HepG2 (cell line): Measurements from ENCODE around the gene ZCRB1. TPM values are rescaled to one million over a fixed set of nuclear protein-coding genes. Genes with fewer than 3 reads are reported as not detected.
A peak's percentile ranks its signal among the peaks of the same experiment; 100 is the strongest.

Source experiments
- ATF7-NPFF ChIP-seq: sonication (generic); formaldehyde crosslinking; IDR thresholded peaks from 2 replicates; pipeline ENCODE4 v1.8.1; 2023; ENCODE audit warnings: mild to moderate bottlenecking, low read depth, missing genetic modification reagents, moderate library complexity
- MIER2 ChIP-seq: IDR thresholded peaks from 2 replicates; pipeline ENCODE4 v1.6.1; 2016; ENCODE audit warnings: missing biosample characterization, missing genetic modification reagents
- NFIC ChIP-seq: IDR thresholded peaks from 2 replicates; pipeline ENCODE4 v1.6.1; 2012; ENCODE audit warnings: mild to moderate bottlenecking, low read length, inconsistent platforms
- NKX3-1 ChIP-seq: sonication (generic); formaldehyde crosslinking; IDR thresholded peaks from 2 replicates; pipeline ENCODE4 v1.5.0; 2020; ENCODE audit warnings: missing genetic modification reagents
- ZNF225 ChIP-seq: sonication (generic); formaldehyde crosslinking; IDR thresholded peaks from 2 replicates; pipeline ENCODE4 v1.4.0; 2020; ENCODE audit warnings: mild to moderate bottlenecking, missing genetic modification reagents
- ZNF234 ChIP-seq: sonication (generic); formaldehyde crosslinking; conservative IDR thresholded peaks from 2 replicates; pipeline ENCODE4 v1.5.1; 2020; ENCODE audit warnings: mild to moderate bottlenecking, missing genetic modification reagents
- ZNF841 ChIP-seq: sonication (generic); formaldehyde crosslinking; IDR thresholded peaks from 2 replicates; pipeline ENCODE4 v1.8.1; 2023; ENCODE audit warnings: missing genetic modification reagents, borderline replicate concordance
- polyA plus RNA-seq, 8 experiments: library from polyadenylated mRNA; depleted of rRNA in 3 of 8; stranded (reverse) in 7 of 8; unstranded in 1 of 8; fragments of >200 nt; fragmentation: Illumina TruSeq in 4 of 8; extraction: Trizol in 4 of 8; gene quantifications; 2 replicates each; pipeline versions ENCODE4 v1.2.1 to v1.2.3, GENCODE V29; 2011 to 2016; ENCODE audit warnings: low read depth in 4 of 8, missing spikeins in 1 of 8, mixed read lengths in 1 of 8; ENCODE audit not compliant: insufficient read depth in 1 of 8
- total RNA-seq, 5 experiments: library from RNA; depleted of rRNA; stranded (reverse); fragments of >200 nt; fragmentation: Illumina TruSeq; extraction: Trizol; gene quantifications; 2 replicates each; pipeline ENCODE4 v1.2.3, GENCODE V29; 2016; ENCODE audit warnings: low read depth in 1 of 5
- TF ChIP-seq, protein P1 (sequence below): sonication (generic); formaldehyde crosslinking; IDR thresholded peaks from 2 replicates; pipeline ENCODE4 v1.4.0; 2020; ENCODE audit warnings: missing genetic modification reagents
- TF ChIP-seq, protein P2 (sequence below): sonication (generic); formaldehyde crosslinking; IDR thresholded peaks from 2 replicates; pipeline ENCODE4 v1.5.0; 2020; ENCODE audit warnings: mild to moderate bottlenecking, missing genetic modification reagents, borderline replicate concordance
- TF ChIP-seq, protein P3 (sequence below): sonication (generic); formaldehyde crosslinking; IDR thresholded peaks from 2 replicates; pipeline ENCODE4 v1.5.0; 2020; ENCODE audit warnings: mild to moderate bottlenecking, missing genetic modification reagents
- TF ChIP-seq, protein P4 (sequence below): IDR thresholded peaks from 2 replicates; pipeline ENCODE4 v1.6.1; 2016
- TF ChIP-seq, protein P5 (sequence below): IDR thresholded peaks from 2 replicates; pipeline ENCODE4 v1.6.1; 2018; ENCODE audit warnings: missing genetic modification reagents, mild to moderate bottlenecking, missing compliant biosample characterization

ZCRB1 gene
- total and polyA plus RNA-seq, 2 of the 13 experiments (the other 11 are each of a cell fraction or from before 2014, with no cell fraction given): 43.5 to 49.8 TPM

DNA sequence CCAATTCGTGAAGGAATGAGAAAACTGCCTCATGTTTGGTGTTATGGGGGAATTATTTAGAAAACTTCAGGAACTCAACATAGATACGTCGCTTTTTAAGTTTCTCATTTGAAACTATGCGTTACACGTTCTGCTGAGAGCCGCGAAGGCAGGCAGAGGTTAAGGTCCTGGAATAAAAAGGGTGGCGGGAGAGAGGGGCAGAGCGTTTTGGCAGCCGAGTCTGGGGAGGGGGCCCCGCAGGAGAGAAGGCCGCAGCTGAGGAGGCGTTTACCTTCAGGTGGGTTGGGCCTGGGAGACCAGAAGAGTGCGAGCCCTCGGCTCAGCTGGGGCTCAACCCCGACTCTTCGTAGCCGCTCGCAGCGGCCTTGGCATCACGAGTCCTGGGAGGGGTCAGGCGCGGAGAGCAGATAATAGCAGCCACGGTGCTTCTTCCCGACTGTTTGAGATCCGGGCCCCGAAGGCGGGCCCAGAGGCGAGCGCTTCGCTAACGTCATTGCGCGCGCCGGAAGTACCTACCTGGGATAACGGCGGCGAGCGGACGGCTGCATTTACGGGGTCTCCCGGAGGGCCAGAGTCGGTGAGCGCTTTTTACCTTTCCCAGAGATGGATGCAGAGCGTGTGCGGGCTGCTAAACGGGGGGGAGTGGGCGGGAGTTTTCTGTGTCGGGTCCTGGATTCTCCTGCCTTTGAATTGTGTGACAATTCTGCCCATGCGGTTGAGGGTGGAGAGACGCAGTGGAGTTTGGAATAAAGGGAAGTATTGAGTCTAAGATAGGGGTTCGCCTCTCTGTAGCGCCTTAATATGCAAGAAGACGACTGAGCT lies at the start of gene ZCRB1, which contains the start of gene PPHLN1 (continued):
- TF ChIP-seq, protein P1, sequence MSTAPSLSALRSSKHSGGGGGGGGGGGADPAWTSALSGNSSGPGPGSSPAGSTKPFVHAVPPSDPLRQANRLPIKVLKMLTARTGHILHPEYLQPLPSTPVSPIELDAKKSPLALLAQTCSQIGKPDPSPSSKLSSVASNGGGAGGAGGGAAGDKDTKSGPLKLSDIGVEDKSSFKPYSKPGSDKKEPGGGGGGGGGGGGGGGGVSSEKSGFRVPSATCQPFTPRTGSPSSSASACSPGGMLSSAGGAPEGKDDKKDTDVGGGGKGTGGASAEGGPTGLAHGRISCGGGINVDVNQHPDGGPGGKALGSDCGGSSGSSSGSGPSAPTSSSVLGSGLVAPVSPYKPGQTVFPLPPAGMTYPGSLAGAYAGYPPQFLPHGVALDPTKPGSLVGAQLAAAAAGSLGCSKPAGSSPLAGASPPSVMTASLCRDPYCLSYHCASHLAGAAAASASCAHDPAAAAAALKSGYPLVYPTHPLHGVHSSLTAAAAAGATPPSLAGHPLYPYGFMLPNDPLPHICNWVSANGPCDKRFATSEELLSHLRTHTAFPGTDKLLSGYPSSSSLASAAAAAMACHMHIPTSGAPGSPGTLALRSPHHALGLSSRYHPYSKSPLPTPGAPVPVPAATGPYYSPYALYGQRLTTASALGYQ: no peak
- TF ChIP-seq ZNF234 (no peak), ATF7-NPFF (CRISPR knock-in tag) (0 out of 2 replicates have a peak, but pooled peaks have one; percentile 33), NKX3-1 (CRISPR knock-in tag) (0 out of 2 replicates have a peak, but pooled peaks have one; percentile 43), ZNF841 (CRISPR knock-in tag) (no peak), MIER2 (CRISPR knock-in tag) (no peak), ZNF225 (no peak), NFIC (no peak)
- TF ChIP-seq, protein P2, sequence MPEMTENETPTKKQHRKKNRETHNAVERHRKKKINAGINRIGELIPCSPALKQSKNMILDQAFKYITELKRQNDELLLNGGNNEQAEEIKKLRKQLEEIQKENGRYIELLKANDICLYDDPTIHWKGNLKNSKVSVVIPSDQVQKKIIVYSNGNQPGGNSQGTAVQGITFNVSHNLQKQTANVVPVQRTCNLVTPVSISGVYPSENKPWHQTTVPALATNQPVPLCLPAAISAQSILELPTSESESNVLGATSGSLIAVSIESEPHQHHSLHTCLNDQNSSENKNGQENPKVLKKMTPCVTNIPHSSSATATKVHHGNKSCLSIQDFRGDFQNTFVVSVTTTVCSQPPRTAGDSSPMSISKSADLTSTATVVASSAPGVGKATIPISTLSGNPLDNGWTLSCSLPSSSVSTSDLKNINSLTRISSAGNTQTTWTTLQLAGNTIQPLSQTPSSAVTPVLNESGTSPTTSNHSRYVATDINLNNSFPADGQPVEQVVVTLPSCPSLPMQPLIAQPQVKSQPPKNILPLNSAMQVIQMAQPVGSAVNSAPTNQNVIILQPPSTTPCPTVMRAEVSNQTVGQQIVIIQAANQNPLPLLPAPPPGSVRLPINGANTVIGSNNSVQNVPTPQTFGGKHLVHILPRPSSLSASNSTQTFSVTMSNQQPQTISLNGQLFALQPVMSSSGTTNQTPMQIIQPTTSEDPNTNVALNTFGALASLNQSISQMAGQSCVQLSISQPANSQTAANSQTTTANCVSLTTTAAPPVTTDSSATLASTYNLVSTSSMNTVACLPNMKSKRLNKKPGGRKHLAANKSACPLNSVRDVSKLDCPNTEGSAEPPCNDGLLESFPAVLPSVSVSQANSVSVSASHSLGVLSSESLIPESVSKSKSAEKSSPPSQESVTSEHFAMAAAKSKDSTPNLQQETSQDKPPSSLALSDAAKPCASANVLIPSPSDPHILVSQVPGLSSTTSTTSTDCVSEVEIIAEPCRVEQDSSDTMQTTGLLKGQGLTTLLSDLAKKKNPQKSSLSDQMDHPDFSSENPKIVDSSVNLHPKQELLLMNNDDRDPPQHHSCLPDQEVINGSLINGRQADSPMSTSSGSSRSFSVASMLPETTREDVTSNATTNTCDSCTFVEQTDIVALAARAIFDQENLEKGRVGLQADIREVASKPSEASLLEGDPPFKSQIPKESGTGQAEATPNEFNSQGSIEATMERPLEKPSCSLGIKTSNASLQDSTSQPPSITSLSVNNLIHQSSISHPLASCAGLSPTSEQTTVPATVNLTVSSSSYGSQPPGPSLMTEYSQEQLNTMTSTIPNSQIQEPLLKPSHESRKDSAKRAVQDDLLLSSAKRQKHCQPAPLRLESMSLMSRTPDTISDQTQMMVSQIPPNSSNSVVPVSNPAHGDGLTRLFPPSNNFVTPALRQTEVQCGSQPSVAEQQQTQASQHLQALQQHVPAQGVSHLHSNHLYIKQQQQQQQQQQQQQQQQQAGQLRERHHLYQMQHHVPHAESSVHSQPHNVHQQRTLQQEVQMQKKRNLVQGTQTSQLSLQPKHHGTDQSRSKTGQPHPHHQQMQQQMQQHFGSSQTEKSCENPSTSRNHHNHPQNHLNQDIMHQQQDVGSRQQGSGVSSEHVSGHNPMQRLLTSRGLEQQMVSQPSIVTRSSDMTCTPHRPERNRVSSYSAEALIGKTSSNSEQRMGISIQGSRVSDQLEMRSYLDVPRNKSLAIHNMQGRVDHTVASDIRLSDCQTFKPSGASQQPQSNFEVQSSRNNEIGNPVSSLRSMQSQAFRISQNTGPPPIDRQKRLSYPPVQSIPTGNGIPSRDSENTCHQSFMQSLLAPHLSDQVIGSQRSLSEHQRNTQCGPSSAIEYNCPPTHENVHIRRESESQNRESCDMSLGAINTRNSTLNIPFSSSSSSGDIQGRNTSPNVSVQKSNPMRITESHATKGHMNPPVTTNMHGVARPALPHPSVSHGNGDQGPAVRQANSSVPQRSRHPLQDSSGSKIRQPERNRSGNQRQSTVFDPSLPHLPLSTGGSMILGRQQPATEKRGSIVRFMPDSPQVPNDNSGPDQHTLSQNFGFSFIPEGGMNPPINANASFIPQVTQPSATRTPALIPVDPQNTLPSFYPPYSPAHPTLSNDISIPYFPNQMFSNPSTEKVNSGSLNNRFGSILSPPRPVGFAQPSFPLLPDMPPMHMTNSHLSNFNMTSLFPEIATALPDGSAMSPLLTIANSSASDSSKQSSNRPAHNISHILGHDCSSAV: no peak
- TF ChIP-seq, protein P3, sequence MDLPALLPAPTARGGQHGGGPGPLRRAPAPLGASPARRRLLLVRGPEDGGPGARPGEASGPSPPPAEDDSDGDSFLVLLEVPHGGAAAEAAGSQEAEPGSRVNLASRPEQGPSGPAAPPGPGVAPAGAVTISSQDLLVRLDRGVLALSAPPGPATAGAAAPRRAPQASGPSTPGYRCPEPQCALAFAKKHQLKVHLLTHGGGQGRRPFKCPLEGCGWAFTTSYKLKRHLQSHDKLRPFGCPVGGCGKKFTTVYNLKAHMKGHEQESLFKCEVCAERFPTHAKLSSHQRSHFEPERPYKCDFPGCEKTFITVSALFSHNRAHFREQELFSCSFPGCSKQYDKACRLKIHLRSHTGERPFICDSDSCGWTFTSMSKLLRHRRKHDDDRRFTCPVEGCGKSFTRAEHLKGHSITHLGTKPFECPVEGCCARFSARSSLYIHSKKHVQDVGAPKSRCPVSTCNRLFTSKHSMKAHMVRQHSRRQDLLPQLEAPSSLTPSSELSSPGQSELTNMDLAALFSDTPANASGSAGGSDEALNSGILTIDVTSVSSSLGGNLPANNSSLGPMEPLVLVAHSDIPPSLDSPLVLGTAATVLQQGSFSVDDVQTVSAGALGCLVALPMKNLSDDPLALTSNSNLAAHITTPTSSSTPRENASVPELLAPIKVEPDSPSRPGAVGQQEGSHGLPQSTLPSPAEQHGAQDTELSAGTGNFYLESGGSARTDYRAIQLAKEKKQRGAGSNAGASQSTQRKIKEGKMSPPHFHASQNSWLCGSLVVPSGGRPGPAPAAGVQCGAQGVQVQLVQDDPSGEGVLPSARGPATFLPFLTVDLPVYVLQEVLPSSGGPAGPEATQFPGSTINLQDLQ: 0 out of 2 replicates have a peak, but pooled peaks have one; percentile 45
- TF ChIP-seq, protein P4, sequence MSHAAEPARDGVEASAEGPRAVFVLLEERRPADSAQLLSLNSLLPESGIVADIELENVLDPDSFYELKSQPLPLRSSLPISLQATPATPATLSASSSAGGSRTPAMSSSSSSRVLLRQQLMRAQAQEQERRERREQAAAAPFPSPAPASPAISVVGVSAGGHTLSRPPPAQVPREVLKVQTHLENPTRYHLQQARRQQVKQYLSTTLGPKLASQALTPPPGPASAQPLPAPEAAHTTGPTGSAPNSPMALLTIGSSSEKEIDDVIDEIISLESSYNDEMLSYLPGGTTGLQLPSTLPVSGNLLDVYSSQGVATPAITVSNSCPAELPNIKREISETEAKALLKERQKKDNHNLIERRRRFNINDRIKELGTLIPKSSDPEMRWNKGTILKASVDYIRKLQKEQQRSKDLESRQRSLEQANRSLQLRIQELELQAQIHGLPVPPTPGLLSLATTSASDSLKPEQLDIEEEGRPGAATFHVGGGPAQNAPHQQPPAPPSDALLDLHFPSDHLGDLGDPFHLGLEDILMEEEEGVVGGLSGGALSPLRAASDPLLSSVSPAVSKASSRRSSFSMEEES (CRISPR knock-in tag): peak; percentile 85
- TF ChIP-seq, protein P5, sequence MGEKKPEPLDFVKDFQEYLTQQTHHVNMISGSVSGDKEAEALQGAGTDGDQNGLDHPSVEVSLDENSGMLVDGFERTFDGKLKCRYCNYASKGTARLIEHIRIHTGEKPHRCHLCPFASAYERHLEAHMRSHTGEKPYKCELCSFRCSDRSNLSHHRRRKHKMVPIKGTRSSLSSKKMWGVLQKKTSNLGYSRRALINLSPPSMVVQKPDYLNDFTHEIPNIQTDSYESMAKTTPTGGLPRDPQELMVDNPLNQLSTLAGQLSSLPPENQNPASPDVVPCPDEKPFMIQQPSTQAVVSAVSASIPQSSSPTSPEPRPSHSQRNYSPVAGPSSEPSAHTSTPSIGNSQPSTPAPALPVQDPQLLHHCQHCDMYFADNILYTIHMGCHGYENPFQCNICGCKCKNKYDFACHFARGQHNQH (CRISPR knock-in tag): peak; percentile 73; the same call in 1 of the 2 replicates
